SK-N-MC (cell line): ENCODE data around the gene SP1.
"Not testable (repeated sequence)": the region's sequence is repeated elsewhere in the genome, so short reads cannot be mapped to it uniquely, and the experiment has no call there.

Source experiments
- DNase-seq: peaks from one replicate; pipeline ENCODE4 v3.0.0-alpha.2; 2011; ENCODE audit warnings: low read depth, low spot score
- H3K27ac ChIP-seq: fragments of 200-600 bp; sonication (generic); 2 replicates; pipeline ENCODE4 v1.5.1; 2016; ENCODE audit warnings: mixed run types
- H3K36me3 ChIP-seq: fragments of 200-600 bp; sonication (generic); 2 replicates; pipeline ENCODE4 v1.6.1; 2017; ENCODE audit warnings: antibody characterized with exemption, low read length, mixed read lengths; ENCODE audit not compliant: insufficient read depth
- H3K4me3 ChIP-seq: fragments of 200-600 bp; sonication (generic); 2 replicates; pipeline ENCODE4 v1.5.1; 2016
- H3K9ac ChIP-seq: fragments of 200-600 bp; sonication (generic); 2 replicates; pipeline ENCODE4 v1.8.0; 2017; ENCODE audit warnings: mixed run types, mixed read lengths; ENCODE audit not compliant: insufficient read length
- H3K9me3 ChIP-seq: fragments of 200-600 bp; sonication (generic); 2 replicates; pipeline ENCODE4 v1.6.1; 2017; ENCODE audit warnings: low read depth, mild to moderate bottlenecking, antibody characterized with exemption, low read length, moderate library complexity, mixed read lengths
- EZH2 ChIP-seq: fragments of 200-600 bp; sonication (generic); IDR thresholded peaks from one replicate; pipeline ENCODE4 v1.6.1; 2017; ENCODE audit warnings: antibody characterized with exemption
- FOXP2 ChIP-seq: optimal IDR thresholded peaks from 2 replicates; pipeline ENCODE3; 2011; ENCODE audit warnings: mild to moderate bottlenecking, moderate library complexity; ENCODE audit not compliant: insufficient read depth; ENCODE audit errors: extremely low read length, control extremely low read depth
- POLR2AphosphoS5 ChIP-seq: IDR thresholded peaks from 2 replicates; pipeline ENCODE4 v1.6.1; 2012; ENCODE audit warnings: mild to moderate bottlenecking, low read depth, low read length, borderline replicate concordance

SP1 gene

DNA sequence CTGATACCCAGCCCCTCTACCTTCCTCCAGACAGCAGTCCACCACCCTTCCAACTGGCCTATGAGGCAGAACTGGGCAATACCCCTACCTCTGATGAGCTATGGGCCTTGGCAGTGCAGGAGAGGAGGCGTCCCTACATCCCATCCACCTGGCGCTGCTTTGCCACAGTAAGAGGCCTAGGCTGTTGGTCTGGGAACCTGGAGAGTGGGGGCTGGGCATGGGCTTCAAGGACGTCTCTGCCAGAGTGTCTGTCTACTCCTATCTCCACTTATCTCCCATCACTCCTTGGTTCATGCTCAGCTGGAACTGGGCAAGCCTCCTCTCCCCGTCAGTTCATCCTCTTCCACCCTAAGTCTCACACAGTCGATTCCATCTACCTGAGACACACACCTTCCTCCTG lies 50.1 kb downstream of the SP1 start:
- no peaks in the 10 kb centered on the region for H3K9me3 ChIP-seq
- TF ChIP-seq POLR2AphosphoS5 (no peak), EZH2 (no peak), FOXP2 (no peak)
- DNase-seq: no peak
- no peak overlapping the region for H3K4me3 ChIP-seq
- no peaks in the 10 kb centered on the region for H3K36me3 ChIP-seq
- H3K27ac ChIP-seq: no peak overlapping the region
- no peak overlapping the region for H3K9ac ChIP-seq

DNA sequence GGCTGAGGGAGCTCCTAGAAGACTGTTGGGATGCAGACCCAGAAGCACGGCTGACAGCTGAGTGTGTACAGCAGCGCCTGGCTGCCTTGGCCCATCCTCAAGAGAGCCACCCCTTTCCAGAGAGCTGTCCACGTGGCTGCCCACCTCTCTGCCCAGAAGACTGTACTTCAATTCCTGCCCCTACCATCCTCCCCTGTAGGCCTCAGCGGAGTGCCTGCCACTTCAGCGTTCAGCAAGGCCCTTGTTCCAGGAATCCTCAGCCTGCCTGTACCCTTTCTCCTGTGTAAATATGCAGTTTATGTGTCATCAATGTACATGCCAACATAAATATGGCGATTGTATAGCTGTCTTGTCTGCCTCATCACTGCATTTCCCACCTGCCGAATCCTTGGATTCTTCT lies 51.2 kb downstream of the SP1 start:
- no peak for DNase-seq
- Histone ChIP-seq H3K36me3 (no peaks in the 10 kb centered on the region), H3K9me3 (no peaks in the 10 kb centered on the region), H3K9ac (no peak overlapping the region), H3K27ac (no peak overlapping the region), H3K4me3 (no peak overlapping the region)
- TF ChIP-seq EZH2: no peak
- no peak for TF ChIP-seq POLR2AphosphoS5
- TF ChIP-seq FOXP2: no peak

DNA sequence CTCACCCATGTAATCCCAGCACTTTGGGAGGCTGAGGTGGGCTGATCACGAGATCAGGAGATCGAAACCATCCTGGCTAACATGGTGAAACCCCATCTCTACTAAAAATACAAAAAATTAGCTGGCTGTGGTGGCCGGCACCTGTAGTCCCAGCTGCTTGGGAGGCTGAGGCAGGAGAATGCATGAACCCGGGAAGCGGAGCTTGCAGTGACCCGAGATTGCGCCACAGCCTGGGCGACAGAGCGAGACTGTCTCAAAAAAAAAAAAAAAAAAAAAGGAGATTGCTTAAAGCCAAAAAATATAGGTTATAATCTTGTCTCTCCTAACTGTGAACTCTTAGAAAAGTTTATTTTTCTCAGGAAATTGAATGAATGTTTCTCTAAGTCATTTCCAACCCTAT lies 55.4 kb downstream of the SP1 start:
- not testable (repeated sequence) for H3K27ac ChIP-seq, H3K9ac ChIP-seq, H3K9me3 ChIP-seq, H3K36me3 ChIP-seq, H3K4me3 ChIP-seq, DNase-seq

DNA sequence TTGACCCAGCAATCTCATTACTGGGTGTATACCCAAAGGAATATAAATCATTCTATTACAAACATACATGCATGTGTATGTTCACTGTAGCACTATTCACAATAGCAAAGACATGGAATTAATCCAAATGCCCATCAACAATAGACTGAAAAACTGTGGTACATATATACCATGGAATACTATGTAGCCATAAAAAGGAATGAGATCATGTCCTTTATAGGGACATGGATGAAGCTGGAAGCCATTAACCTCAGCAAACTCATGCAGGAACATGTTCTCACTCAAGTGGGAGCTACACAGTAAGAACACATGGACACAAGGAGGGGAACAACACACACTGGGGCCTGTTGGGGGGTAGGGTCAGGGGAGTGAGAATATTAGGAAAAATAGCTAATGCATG lies 59.6 kb downstream of the SP1 start:
- not testable (repeated sequence) for H3K36me3 ChIP-seq, H3K4me3 ChIP-seq, H3K9me3 ChIP-seq, H3K9ac ChIP-seq, H3K27ac ChIP-seq, DNase-seq

DNA sequence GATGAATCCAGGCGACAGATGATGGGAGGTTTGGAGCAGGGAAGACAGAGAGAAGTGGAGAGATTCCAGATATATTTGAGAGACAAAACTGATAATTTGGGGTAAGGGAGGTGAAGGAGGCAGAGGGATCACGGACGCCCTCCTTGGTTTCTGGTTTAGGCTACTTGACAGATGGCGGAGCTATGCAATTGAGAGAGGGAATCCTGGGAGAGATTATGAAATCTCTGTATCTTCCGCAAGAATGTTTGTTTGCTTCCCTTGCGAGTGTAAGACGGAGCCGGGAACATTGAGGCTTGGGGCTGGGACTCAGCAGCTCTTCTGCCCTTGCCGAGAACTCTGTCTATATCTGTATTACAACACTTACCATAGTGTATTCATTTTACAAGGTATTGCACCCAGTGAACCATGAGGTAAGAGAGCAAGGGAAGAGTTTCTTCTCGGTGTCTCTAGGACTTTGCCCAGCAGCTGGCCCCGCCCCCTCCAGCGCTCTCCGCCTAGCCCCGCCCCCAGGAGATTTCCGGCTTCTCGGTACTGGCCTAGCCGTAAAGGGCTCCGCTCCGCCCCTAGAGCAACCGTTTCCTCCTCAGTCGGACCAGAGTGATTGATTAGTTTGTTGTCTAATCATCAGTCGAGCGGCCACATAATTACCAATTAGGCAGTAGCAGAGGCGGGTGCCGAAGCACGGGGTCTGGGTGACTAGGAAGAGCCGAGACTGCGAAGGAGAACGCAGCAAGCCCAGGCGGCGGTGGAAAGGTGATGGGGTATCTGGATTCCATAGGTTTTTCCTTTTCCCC lies 61.3 kb downstream of the SP1 start, which contains the start of gene PRR13:
Gene PRR13, plus strand, starts transcription at position 695 of the 794 bp plus-strand sequence. CDS start 981 bp downstream, outside the sequence.
- TF ChIP-seq EZH2: no peak
- TF ChIP-seq POLR2AphosphoS5: peak; percentile 94
- no peak for TF ChIP-seq FOXP2
- H3K36me3 ChIP-seq: peaks cover 19% of the 10 kb centered on the region
- H3K4me3 ChIP-seq: peak within 1 kb of the TSS; percentile 92
- H3K27ac ChIP-seq: peak within 1 kb of the TSS; percentile 98
- H3K9ac ChIP-seq: peak within 1 kb of the TSS; percentile 91
- H3K9me3 ChIP-seq: no peaks in the 10 kb centered on the region
- DNase-seq: peak; percentile 94

DNA sequence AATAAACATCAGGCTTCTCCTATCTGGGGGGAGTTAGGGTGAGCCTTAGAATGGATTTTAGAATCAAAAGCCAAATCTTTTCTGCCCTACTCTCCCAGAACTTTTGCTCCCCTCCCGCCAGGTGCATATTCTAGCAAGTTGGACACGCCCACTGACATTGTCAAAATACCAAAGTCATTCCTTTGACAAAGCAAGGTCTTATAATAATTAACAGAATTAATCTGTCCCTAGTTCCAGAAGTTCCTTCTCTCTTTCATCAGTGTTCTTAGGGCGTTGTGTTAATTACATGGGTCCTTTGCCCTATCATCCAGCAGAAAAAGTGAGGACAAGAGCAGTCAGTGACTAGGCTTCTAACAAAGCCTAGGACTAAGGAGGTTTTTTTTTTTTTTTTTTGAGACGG lies 64.0 kb downstream of the SP1 start:
- H3K9ac ChIP-seq: no peak overlapping the region
- no peak overlapping the region for H3K4me3 ChIP-seq
- no peaks in the 10 kb centered on the region for H3K9me3 ChIP-seq

DNA sequence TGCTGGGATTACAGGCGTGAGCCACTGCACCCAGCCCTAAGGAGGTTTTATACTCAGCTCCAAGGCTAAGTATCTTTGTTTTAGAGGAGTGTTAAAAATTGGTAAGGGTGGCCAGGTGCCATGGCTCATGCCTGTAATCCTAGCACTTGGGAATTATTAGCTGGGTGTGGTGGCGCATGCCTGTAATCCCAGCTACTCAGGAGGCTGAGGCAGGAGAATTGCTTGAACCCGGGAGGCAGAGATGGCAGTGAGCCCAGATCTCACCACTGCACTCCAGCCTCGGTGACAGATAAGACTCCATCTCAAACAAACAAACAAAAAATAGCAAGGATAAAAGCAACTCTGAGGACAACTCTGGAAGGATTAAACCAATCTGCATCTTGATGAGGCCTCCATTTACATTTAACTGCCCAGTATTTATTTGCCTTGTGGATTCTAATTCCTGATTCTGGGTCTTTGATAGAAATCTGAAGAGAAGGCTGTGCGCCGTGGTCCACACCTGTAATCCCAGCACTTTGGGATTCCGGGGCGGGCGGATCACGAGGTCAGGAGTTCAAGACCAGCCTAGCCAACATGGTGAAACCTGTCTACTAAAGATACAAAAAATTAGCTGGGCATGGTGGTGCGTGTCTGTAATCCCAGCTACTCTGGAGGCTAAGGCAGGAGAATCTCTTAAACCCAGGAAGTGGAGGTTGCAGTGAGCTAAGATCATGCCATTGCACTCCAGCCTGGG lies 64.8 kb downstream of the SP1 start:
- H3K27ac ChIP-seq: not testable (repeated sequence)
- H3K36me3 ChIP-seq: peaks cover 19% of the 10 kb centered on the region

More for the DNA sequence above, 64.0 kb downstream of the SP1 start:
- TF ChIP-seq EZH2 (no peak), FOXP2 (no peak), POLR2AphosphoS5 (no peak)
- Histone ChIP-seq H3K36me3 (peaks cover 19% of the 10 kb centered on the region), H3K27ac (no peak overlapping the region)
- no peak for DNase-seq

DNA sequence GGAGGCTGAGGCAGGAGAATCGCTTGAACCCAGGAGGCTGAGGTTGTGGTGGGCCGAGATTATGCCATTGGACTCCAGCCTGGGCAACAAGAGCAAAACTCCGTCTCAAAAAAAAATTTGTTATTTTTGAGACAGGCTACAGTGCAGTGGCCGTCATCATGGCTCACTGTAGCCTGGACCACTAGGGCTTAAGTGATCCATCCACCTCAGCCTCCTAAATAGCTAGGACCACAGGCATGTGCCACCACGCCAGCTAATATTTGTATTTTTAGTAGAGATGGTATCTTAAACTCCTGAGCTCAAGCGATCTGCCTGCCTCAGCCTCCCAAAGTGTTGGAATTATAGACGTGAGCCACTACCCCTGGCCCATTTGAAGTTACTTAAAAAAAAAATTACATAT lies 71.0 kb downstream of the SP1 start:
- no peak for TF ChIP-seq POLR2AphosphoS5
- peaks cover 33% of the 10 kb centered on the region for H3K36me3 ChIP-seq

More for the DNA sequence above, 64.8 kb downstream of the SP1 start:
- not testable (repeated sequence) for H3K9ac ChIP-seq, DNase-seq, H3K9me3 ChIP-seq, H3K4me3 ChIP-seq

DNA sequence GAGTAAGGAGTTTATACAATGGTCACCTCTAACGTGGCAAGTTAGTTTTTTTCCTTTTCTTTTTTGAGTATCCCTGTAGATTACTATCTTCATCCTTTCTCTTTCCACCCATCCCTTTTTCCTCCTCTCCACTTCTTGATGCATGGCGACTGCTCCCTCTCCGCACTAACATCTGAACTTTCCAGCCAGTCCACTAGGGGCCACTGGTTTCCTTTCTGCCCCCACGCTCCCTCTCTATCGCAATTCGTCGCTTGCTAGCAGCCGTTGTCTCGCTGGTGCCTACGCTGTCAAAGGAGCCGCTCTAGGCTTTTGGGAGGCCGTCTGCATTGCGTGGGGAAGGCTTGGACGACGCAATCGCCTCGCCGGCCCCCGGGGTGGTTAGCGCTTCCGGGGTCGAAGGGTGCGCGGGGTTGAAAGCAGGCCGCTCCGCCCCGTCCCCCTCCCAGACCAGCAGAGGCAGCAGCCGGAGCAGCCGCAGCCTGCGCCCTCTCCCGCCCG lies 71.7 kb downstream of the SP1 start, which contains the start of gene PCBP2:
Gene PCBP2, plus strand, starts transcription at position 442 of the 498 bp plus-strand sequence. CDS start 2,699 bp downstream, outside the sequence.
- no peaks in the 10 kb centered on the region for H3K9me3 ChIP-seq
- peak; percentile 98 for DNase-seq
- H3K36me3 ChIP-seq: peaks cover 41% of the 10 kb centered on the region
- TF ChIP-seq POLR2AphosphoS5 (peak; percentile 60), FOXP2 (no peak)
- peak within 1 kb of the TSS; percentile 98 for H3K27ac ChIP-seq
- peak within 1 kb of the TSS; percentile 100 for H3K9ac ChIP-seq
- peak within 1 kb of the TSS; percentile 99 for H3K4me3 ChIP-seq

More for the DNA sequence above, 71.0 kb downstream of the SP1 start:
- no peak overlapping the region for H3K9ac ChIP-seq
- no peaks in the 10 kb centered on the region for H3K9me3 ChIP-seq
- no peak for DNase-seq
- H3K27ac ChIP-seq: no peak overlapping the region
- H3K4me3 ChIP-seq: no peak overlapping the region
